ENCODE data around the gene GABRR2.

DNA sequence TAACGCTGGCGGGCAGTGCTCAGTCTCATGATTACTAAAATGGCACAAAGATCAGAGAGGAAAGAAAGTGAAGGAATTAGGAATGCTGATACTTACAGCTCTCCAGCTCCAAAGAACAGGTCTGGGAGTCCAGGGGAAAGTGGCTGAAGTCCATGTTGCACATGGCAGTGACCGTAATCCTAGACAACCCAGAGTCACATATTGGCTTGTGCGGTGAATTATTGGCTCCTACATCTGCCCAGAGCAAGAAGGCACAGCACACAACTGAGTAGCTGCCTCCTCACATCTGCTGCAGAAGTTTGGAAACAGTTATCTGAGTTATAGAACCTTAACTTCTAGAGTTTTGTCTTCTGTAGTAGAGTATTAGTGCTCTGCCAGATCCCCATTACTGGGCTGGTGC, 47.2 kb downstream of the GABRR2 start:
- TF ChIP-seq, protein P1, sequence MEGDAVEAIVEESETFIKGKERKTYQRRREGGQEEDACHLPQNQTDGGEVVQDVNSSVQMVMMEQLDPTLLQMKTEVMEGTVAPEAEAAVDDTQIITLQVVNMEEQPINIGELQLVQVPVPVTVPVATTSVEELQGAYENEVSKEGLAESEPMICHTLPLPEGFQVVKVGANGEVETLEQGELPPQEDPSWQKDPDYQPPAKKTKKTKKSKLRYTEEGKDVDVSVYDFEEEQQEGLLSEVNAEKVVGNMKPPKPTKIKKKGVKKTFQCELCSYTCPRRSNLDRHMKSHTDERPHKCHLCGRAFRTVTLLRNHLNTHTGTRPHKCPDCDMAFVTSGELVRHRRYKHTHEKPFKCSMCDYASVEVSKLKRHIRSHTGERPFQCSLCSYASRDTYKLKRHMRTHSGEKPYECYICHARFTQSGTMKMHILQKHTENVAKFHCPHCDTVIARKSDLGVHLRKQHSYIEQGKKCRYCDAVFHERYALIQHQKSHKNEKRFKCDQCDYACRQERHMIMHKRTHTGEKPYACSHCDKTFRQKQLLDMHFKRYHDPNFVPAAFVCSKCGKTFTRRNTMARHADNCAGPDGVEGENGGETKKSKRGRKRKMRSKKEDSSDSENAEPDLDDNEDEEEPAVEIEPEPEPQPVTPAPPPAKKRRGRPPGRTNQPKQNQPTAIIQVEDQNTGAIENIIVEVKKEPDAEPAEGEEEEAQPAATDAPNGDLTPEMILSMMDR (conservative IDR thresholded peaks at IDR 0.05) = no peak
- no peak for TF ChIP-seq ZFX (IDR thresholded peaks at IDR 0.05)

Data from C4-2B (cell line).